Measurements from ENCODE around the gene VSTM2L.

The VSTM2L gene

GRCh38 chr20:37920270-37920669 is 17.3 kb downstream of the VSTM2L start:
- no peak for DNase-seq

GRCh38 chr20:37920679-37921322 is 17.9 kb downstream of the VSTM2L start:
- no peak for DNase-seq

- DNase-seq, result no peak
These were observed 18.5 kb downstream of the VSTM2L start for GRCh38 chr20:37921341-37921929.

- no peak for DNase-seq
These were observed 19.1 kb downstream of the VSTM2L start for GRCh38 chr20:37922016-37922415.

- no peak for DNase-seq
These were observed 22.6 kb downstream of the VSTM2L start for GRCh38 chr20:37925265-37926165.

GRCh38 chr20:37926612-37927011 is 23.7 kb downstream of the VSTM2L start:
- no peak for DNase-seq

GRCh38 chr20:37927410-37928095 is 24.6 kb downstream of the VSTM2L start:
- DNase-seq, result peak in 2 of 3 donors; percentile 20 to 28

- no peak for DNase-seq
These were observed 26.2 kb downstream of the VSTM2L start for GRCh38 chr20:37928996-37929682.

- no peak for DNase-seq
These were observed 26.7 kb downstream of the VSTM2L start for GRCh38 chr20:37929683-37930014.

GRCh38 chr20:37931153-37931922 is 28.4 kb downstream of the VSTM2L start:
- no peak for DNase-seq

- no peak for DNase-seq
These were observed 29.1 kb downstream of the VSTM2L start for GRCh38 chr20:37932074-37932473.

- DNase-seq, result no peak
These were observed 30.0 kb downstream of the VSTM2L start for GRCh38 chr20:37932919-37933318.

- DNase-seq, result no peak
These were observed 31.1 kb downstream of the VSTM2L start for GRCh38 chr20:37933786-37934633.

GRCh38 chr20:37934634-37935375 is 31.9 kb downstream of the VSTM2L start:
- no peak for DNase-seq

GRCh38 chr20:37935435-37935834 is 32.5 kb downstream of the VSTM2L start:
- DNase-seq, result peak in 2 of 3 donors; percentile 18 to 45

- DNase-seq, result no peak
These were observed 33.1 kb downstream of the VSTM2L start for GRCh38 chr20:37936041-37936440.

GRCh38 chr20:37936451-37936850 is 33.5 kb downstream of the VSTM2L start:
- DNase-seq, result no peak

GRCh38 chr20:37937686-37938085 is 34.8 kb downstream of the VSTM2L start:
- no peak for DNase-seq

- DNase-seq, result no peak
These were observed 35.3 kb downstream of the VSTM2L start for GRCh38 chr20:37938181-37938750.

- DNase-seq, result no peak
These were observed 36.0 kb downstream of the VSTM2L start for GRCh38 chr20:37938954-37939353.

Measured in suppressor macrophage treated with lipopolysaccharide for 1 hour (primary cell).